KOPT-K1 (cell line): ENCODE results near the gene STIM2.
"Not testable (repeated sequence)": the region's sequence is repeated elsewhere in the genome, so short reads cannot be mapped to it uniquely, and the experiment has no call there.

ENCODE experiments used
- H3K27ac ChIP-seq: fragments of 200-600 bp; sonication (generic); 2 replicates; pipeline ENCODE4 v1.5.1; 2016; ENCODE audit warnings: antibody characterized with exemption, mild to moderate bottlenecking, low read depth, low read length; ENCODE audit not compliant: poor library complexity, severe bottlenecking
- H3K36me3 ChIP-seq: fragments of 200-600 bp; sonication (generic); 2 replicates; pipeline ENCODE4 v1.5.1; 2017; ENCODE audit warnings: antibody characterized with exemption, mild to moderate bottlenecking, low read length, moderate library complexity; ENCODE audit not compliant: insufficient read depth
- H3K9me3 ChIP-seq: fragments of 200-600 bp; sonication (generic); 2 replicates; pipeline ENCODE4 v1.5.1; 2017; ENCODE audit warnings: antibody characterized with exemption, low read length, mild to moderate bottlenecking; ENCODE audit not compliant: insufficient read depth, poor library complexity, severe bottlenecking

Gene STIM2

DNA sequence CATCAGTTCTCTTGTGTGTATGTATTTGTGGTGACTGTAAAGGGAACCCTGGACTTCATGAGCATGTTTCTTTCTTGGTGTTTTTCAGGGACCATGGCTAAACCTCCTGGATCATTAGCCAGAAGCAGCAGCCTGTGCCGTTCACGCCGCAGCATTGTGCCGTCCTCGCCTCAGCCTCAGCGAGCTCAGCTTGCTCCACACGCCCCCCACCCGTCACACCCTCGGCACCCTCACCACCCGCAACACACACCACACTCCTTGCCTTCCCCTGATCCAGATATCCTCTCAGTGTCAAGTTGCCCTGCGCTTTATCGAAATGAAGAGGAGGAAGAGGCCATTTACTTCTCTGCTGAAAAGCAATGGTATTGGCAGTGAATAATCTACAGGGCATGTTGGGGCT lies 157.0 kb downstream of the STIM2 start:
- Histone ChIP-seq H3K36me3 (peaks cover 50% of the 10 kb centered on the region), H3K9me3 (no peaks in the 10 kb centered on the region), H3K27ac (no peak overlapping the region)

DNA sequence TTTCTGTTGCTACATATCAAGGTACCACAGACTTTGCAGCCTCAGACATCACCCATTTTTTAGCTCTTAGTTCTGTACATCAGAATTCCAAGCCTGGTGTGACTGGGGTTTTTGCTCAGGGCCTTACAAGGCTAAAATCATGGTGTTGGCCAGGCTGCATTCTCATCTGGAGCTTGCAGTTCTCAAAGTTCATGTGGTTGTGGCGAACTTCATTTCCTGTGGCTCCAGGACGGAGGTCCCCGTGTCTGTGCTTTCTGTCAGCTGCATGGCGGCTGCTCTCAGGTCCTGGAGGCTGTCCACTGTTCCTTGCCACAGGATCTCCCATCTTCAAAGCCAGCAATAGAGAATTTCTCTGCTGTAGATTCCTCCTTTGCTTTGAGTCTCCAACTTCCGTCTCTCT lies 157.4 kb downstream of the STIM2 start:
- Histone ChIP-seq H3K9me3 (no peaks in the 10 kb centered on the region), H3K27ac (no peak overlapping the region), H3K36me3 (peaks cover 55% of the 10 kb centered on the region)

GRCh38 chr4:27018910-27019309 lies 158.3 kb downstream of the STIM2 start:
- Histone ChIP-seq H3K27ac (no peak overlapping the region), H3K36me3 (peaks cover 62% of the 10 kb centered on the region), H3K9me3 (no peaks in the 10 kb centered on the region)

- peaks cover 62% of the 10 kb centered on the region for H3K36me3 ChIP-seq
- H3K27ac ChIP-seq: no peak overlapping the region
- H3K9me3 ChIP-seq: no peaks in the 10 kb centered on the region
Observed at GRCh38 chr4:27019766-27020165, 159.1 kb downstream of the STIM2 start.

DNA sequence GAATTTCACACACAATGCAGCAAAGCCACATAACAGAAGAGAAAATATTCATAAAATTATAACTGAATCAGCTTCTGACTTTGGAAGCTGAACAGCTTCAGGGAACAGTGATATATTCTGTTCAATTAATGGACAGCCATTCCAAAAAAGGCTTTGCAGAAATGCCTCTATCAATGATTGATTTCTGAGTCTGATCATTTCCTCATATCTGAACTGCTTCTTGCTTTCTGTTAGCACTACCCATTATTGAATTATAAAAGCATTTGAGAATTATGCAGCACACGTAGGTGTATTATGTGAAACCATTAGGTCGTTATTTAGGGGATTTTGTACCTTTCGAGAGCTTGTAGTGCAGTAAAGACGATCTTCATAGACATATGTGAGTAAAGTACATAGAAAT lies 159.6 kb downstream of the STIM2 start:
- Histone ChIP-seq H3K36me3 (peaks cover 62% of the 10 kb centered on the region), H3K27ac (no peak overlapping the region), H3K9me3 (no peaks in the 10 kb centered on the region)

DNA sequence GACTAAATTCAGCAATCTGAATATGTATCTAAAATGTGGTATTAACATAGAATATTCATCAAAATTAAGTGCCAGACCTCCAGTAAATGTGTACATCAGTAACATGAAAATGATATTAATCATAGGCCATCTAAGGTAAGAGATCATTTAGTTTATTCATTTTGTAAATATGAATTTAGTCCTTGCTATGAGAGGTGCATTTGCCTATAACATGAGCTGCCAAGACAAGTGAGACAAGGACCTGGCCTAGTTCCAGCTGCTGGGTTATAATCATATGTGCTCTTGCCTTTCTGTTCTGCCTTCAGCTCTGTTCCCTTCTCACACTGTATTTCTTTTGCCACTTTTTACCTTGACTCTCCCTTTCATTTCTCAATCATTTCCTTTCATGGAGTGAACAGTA lies 160.0 kb downstream of the STIM2 start:
- no peaks in the 10 kb centered on the region for H3K9me3 ChIP-seq
- no peak overlapping the region for H3K27ac ChIP-seq
- H3K36me3 ChIP-seq: peaks cover 62% of the 10 kb centered on the region

- Histone ChIP-seq H3K36me3 (peaks cover 50% of the 10 kb centered on the region), H3K9me3 (no peaks in the 10 kb centered on the region), H3K27ac (no peak overlapping the region)
Observed at GRCh38 chr4:27022963-27023362, 162.3 kb downstream of the STIM2 start.

DNA sequence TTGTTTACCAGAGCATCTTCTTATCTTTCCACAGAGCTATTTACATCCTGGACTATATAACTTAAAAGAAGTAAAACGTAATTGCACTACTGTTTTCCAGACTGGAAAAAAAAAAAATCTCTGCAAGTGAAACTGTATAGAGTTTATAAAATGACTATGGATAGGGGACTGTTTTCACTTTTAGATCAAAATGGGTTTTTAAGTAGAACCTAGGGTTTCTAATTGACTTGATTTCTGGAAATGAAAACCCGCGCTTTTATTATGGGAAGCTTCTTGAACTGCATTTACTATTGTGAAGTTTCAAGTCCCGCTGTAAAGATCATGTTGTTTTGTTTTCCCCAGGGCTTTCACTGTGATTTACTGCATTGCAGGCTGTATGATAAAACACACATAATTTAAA lies 162.7 kb downstream of the STIM2 start:
- no peaks in the 10 kb centered on the region for H3K9me3 ChIP-seq
- H3K36me3 ChIP-seq: peaks cover 46% of the 10 kb centered on the region
- H3K27ac ChIP-seq: no peak overlapping the region

DNA sequence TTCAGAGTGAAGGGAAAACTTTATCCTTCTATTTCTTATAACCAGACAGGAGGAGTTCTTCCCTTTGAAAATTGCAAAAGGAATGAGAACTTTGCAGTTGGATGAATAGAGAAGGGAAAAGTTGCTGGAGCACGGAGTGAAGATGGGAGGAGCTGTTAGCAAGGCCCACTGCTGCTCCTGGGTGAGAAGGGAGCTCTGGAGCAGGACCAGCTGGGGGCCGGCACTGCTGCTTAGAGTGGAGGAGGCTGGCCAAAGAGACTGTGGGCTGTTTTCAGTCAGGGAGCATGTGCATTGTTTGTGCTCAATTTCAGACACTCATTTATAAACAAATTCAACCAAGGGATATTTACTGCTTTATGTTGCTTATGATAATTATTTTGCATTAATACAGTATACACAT lies 164.2 kb downstream of the STIM2 start:
- Histone ChIP-seq H3K36me3 (peaks cover 34% of the 10 kb centered on the region), H3K9me3 (no peaks in the 10 kb centered on the region), H3K27ac (no peak overlapping the region)

- Histone ChIP-seq H3K9me3 (no peaks in the 10 kb centered on the region), H3K27ac (no peak overlapping the region), H3K36me3 (peaks cover 14% of the 10 kb centered on the region)
Observed at GRCh38 chr4:27027428-27027827, 166.8 kb downstream of the STIM2 start.

GRCh38 chr4:27035127-27035526 lies 174.5 kb downstream of the STIM2 start:
- not testable (repeated sequence) for H3K27ac ChIP-seq, H3K36me3 ChIP-seq, H3K9me3 ChIP-seq

DNA sequence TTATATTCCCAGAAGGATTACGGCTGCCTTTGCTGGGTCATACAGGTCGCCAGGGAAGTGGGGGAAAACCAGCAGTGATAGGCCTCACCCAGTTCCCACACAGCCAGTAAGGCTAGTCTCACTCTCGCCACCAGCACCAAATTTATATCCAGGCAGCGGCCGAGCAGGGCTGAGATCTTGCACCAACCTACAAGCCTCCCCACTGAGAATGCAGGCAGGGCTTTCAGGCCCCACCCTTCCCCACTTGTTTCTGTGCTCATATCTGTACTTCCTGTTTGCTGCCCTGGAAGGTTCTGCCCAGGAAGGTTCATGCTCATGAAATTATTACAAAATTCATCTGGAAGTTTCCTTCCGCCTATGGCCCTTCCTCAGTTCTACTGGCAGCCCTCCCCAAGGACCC lies 179.7 kb downstream of the STIM2 start:
- H3K36me3 ChIP-seq: no peaks in the 10 kb centered on the region
- H3K9me3 ChIP-seq: peaks cover 13% of the 10 kb centered on the region

GRCh38 chr4:27042411-27042810 lies 181.8 kb downstream of the STIM2 start:
- peaks cover 13% of the 10 kb centered on the region for H3K9me3 ChIP-seq
- H3K27ac ChIP-seq: no peak overlapping the region
- no peaks in the 10 kb centered on the region for H3K36me3 ChIP-seq

More for the DNA sequence above, 179.7 kb downstream of the STIM2 start:
- no peak overlapping the region for H3K27ac ChIP-seq

- Histone ChIP-seq H3K27ac (no peak overlapping the region), H3K36me3 (no peaks in the 10 kb centered on the region), H3K9me3 (peaks cover 13% of the 10 kb centered on the region)
Observed at GRCh38 chr4:27043200-27043599, 182.6 kb downstream of the STIM2 start.

- no peak overlapping the region for H3K27ac ChIP-seq
- peaks cover 13% of the 10 kb centered on the region for H3K9me3 ChIP-seq
Observed at GRCh38 chr4:27046851-27047250, 186.2 kb downstream of the STIM2 start.

DNA sequence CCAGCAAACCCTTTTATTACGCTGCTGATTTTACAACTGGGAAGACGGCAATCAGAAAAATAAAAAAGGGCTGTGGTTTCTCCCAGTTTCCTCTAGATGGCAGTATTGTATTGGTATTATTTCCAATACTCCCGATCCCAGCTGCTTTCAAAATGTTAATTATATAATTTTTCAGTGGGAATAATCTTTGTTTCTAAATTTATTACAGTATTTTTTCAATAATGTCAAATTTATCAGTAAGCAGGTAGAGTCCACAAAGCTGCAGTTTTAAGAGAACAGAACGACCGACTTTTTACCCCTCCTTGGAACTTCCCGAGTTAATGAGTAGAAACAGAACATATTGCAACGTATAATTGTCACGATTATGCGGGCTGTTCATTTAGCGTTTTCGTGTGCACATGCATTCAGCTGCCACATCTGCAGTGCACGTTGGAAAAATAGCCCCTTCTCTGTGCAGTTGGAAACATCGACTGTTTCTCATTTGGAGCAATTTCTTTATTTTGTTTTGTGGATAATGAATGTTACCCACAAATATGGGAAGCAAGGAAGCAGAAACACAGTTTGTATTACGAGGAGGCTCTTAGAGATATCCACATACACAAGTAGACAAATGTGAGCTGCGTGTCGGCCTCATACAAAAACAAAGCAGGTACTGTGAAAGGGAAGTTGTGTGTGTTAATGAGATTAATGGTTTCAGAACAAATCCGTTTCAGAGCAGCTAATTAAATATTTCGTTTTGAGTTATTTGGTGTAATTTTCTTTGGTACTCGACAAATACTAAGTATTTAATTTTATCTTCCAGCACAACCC lies 188.0 kb downstream of the STIM2 start:
- no peak overlapping the region for H3K27ac ChIP-seq
- no peaks in the 10 kb centered on the region for H3K36me3 ChIP-seq
- H3K9me3 ChIP-seq: peaks cover 13% of the 10 kb centered on the region

More at GRCh38 chr4:27046851-27047250, 186.2 kb downstream of the STIM2 start:
- no peaks in the 10 kb centered on the region for H3K36me3 ChIP-seq
